AG09319 (cell line): ENCODE data around the gene LOXL3.

Experiments used
- DNase-seq: peaks from one replicate; pipeline ENCODE4 v3.0.0-alpha.2; 2010; ENCODE audit warnings: low read depth; ENCODE audit errors: extremely low read depth
- TF ChIP-seq, protein P1 (sequence below): IDR thresholded peaks from 2 replicates; pipeline ENCODE4 v1.5.1; 2011; ENCODE audit warnings: low read depth, mild to moderate bottlenecking, inconsistent platforms, low read length, moderate library complexity

LOXL3 gene

DNA sequence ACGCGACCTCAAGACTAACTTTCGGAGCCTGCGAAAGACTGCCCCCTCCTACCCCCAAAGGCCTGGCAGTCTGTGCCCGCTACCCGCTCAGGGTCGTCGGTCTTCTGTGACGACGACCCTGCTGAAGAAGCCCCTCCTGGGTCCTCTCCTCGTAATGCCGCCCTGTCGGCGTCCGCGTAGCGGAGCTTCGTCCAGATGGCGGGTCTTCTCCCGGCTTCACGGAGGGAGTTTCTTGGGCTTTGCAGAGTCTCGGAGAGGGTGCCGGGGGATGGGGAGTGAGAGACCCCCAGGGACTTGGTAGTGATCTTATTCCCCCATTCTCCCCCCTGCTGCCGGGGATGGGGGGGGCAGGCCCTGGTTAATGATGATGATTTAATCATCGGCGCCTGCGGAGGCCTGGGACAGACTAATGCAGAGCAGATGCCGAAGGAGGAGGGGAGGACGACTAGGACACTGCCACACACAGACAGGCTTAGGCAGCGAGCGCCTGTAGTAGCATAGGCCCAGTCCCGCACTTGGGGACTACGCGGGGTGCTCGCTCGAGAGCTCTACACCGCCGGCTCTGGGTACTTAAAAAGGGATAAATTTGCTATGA is 45.7 kb downstream of the LOXL3 start:
- TF ChIP-seq, protein P1, sequence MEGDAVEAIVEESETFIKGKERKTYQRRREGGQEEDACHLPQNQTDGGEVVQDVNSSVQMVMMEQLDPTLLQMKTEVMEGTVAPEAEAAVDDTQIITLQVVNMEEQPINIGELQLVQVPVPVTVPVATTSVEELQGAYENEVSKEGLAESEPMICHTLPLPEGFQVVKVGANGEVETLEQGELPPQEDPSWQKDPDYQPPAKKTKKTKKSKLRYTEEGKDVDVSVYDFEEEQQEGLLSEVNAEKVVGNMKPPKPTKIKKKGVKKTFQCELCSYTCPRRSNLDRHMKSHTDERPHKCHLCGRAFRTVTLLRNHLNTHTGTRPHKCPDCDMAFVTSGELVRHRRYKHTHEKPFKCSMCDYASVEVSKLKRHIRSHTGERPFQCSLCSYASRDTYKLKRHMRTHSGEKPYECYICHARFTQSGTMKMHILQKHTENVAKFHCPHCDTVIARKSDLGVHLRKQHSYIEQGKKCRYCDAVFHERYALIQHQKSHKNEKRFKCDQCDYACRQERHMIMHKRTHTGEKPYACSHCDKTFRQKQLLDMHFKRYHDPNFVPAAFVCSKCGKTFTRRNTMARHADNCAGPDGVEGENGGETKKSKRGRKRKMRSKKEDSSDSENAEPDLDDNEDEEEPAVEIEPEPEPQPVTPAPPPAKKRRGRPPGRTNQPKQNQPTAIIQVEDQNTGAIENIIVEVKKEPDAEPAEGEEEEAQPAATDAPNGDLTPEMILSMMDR = no peak
- no peak for DNase-seq

DNA sequence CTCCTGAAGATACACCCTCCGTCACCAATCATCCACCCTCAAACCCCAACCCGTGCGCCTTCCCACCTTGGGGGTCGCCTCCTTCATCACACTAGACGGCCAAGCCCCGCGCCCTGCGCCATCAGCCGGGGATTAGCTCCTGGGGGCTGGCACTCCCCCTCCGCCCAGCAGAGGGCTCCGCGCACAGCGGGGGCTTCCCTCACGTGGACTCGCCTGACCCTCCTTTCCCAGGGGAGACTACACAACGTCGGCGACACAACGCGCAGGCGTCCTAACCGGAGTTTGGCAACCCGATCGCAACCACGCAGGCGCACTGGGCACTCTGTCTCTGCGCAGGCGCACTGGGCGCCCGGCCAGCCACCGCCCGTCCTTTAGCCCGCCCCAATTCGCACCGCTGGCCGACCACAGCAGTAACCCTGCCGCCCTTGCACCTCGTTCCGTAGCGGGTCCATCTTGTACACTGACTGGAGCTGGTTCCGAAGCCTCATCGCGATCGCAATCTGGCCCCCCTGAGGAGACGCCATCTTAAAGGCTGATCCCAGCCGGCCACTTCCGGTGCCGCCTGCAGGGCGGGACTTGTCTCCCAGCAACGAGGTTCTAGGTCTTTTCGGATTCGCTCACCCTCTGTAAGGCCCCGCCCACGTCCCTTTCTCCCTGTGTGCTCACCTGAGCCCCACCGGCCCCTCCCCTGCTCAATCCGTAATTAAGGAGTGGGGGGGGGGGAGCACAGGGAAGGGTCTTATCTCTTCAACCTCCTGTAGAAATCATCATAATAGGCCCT is 46.4 kb downstream of the LOXL3 start, which contains the start of gene PCGF1:
Gene PCGF1 (minus strand): TSS at position 551 of the 781 bp plus-strand sequence. CDS start 27 bp downstream, at position 524.
- TF ChIP-seq, protein P1 = peak; percentile 44
- peak; percentile 97 for DNase-seq

DNA sequence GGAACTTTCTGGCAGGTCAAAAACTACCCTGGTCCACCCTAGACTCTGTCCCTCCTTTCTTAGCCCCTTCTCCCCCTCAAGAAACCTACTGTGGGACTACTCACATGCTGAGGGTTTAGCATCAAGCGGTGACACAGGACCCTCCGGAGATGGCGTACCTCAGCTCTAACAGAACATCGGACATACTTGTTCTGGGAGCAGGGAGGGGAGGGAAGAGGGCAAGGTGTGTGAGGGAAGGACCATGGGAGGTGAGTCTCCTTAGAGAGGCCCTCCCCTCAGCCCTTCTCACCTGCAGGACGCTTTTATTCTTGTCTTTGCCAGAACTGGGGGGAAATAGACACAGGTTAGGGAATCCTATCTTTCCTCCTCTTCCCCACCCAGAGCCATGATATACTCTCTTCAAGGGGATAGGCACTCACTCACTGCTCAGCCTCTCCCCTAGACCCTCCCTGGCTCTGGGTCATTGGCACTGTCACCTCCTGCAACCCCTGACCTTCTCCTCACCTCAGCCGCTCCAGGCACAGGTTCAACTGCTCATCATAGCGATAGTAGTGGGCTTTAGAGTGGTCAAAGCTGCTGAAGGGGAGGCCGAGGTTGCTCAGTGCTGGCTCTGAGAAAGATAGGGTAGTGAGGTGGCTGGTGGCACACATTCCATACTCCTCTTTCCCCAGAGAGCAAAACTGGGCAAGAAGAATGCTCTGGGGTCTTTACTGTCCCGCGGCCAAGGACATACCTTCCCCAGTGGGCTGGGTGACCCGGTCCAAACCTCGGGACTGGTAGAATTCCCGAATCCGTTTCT is 48.1 kb downstream of the LOXL3 start:
- TF ChIP-seq, protein P1 = no peak
- no peak for DNase-seq

DNA sequence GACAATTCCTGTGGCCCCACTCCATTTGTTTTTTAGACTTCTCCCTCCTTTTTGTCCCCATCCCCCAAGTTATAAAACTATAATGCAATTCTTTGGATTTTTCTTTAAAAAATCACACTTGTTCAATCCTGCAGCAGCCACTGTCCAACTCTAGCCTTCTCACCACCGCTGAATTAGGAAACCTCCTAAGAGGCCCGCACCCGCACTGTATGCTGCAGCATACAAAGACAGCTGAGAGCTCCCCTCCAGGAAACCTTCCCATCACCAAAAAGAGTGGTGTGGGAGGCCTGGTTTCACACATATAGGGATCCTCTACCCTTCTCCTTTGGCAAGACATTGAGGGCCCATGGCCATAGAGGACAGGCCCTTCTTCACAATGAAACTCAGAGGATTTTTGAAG is 49.2 kb downstream of the LOXL3 start:
- no peak for DNase-seq
- TF ChIP-seq, protein P1 = no peak

DNA sequence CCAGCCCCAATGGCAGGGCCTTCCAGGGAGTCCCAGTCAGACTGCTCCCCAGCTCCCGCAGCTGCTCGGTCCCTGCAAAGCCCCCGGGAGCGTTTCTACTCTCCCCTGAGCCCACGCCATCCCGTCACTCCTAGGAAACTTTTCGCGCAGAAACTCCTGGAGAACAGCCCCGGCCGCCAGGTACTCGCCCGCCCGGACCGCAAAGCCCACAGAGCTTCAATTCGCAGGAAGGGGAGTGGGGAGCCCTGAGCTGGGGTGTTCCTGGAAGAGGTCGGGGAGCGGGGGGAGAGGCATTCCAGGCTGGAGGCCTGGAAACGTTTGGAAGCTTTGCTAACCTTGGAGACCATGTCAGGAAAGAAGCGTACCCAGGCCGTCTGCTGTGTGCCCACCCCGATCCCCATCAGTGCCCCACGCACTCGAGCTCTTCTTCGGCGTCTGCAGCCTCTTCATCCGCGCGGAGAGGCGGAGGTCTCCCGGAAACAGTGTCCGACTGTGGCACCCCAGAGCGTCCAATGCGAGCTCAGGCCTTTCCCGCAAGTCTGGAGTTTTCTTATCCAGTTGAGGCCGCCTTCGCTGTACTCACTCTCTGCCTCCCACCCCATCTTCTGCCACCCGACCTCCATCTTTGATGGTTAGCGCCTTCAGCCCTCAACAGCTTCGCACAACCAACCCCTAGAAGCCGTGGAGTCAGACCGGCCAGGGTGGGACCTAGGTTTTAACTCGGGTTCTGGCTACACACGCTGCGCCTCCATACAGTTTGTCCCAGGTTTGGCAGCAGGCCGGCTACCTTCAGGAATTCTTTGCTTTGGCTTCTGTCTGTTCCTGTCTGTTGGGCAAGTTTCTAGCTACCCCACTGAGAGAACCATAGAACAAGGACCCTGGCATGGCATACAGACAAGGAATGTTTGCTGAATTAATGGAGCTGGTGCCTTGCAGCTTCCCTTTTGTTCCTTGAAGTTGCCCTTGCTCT is 50.0 kb downstream of the LOXL3 start:
- no peak for DNase-seq
- TF ChIP-seq, protein P1 = no peak

DNA sequence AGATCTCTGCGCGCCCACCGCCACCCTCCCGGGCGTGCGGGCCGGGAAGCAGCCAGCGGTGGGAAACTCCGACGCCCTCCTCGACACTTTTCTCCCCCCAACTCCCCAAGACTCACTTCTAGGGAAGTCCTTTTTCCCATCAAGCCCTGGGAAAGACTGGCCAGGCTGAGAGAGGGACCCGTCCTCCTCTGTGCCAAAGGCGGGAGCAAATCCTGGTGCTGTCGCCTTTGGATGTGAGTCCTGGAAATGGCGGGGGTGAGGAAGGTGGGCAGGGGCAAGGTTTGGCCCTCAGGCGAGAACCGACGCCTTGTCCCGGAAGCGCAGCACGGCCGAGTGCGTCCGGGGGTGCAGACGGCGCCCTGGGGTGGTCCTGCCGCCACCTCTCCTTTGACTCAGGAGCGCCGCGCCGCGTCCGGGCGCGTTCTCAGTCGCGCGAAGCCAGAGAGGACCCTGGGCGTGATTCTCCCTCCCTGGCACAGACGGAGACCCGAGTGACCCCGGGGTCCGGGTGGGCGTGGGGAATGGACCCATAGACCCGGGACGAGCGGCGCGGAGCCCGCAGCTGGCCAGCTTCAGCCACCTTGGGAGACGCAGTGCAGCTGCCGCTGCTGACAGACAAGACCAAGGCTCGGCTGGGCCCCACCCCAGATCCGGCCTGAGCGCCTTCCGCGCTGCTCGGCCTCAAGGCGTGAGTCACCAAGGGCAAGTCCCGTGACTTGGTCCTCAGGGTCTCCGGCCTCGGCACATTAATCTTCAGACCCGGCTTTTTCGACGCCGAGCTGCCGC is 50.8 kb downstream of the LOXL3 start:
- TF ChIP-seq, protein P1 = peak; percentile 42
- peak; percentile 50 for DNase-seq
